ENCODE data around the gene PARD3.
A peak's percentile ranks its signal among the peaks of the same experiment; 100 is the strongest.

PARD3 gene

DNA sequence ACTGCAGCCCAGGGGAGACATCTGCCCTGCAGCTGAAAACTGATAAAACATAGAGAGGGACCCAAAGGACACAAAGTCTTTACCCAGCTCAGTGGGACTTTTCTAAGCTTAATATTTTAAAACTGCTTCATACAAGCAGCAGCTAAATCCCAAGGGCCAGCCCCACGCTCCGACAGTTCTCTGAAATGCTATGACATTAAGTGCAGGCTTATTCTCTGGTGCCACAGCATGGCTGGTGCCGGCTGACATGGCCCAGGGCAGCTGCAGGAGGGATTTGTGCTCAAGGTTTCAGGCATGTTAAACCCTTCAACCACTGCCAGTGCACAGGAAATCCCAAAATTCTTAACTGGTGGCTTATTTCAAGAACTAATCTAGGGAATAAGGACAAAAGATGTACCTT is 170.9 kb downstream of the PARD3 start:
- DNase-seq: no peak

DNA sequence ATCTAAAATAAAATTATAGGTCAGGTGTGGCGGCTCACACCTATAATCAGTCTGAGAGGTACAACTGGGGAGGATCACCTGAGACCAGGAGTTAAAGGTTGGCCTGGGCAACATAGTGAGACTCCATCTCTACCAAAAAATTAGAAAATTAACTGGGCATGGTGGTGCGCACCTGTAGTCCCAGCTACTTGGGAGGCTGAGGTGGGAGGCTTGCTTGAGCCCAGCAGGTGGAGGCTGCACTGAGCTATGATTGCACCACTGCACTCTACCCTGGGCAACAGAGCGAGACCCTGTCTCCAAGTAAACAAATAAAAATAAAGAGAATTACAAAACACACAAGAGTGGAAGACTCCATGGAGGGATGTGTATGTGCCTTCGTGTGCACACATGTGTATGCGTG is 171.5 kb downstream of the PARD3 start:
- DNase-seq: no peak

DNA sequence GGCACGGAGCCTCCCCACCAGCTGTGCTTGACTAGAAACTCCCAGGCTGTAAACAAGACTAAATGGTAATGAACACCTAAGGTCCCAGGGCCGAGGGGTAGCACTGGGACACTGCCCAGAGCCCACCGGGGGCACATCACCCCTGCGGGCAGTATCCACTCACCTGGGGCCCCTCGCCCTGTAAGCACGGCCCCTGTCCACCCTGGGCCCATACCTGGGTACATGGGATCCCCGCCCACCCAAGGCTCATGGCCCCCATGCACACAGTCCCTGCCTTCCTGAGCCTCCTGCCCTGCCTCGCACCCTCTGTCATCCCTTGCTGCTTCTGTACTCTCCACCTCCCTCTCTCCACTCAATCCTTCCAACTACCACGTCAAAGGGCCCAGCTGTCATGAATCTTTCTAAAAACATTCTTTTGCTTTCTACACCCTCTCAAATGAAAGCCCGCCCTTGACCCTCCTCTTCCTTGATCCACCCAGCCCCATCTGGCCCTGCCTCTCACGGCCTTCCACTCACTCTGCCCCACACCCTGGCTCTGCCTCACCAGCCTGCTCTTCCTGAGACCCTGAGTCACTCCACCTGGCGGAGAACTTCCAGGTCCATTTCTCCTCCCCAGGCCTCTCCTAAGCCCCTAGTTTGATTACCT is 173.1 kb downstream of the PARD3 start:
- DNase-seq: no peak

DNA sequence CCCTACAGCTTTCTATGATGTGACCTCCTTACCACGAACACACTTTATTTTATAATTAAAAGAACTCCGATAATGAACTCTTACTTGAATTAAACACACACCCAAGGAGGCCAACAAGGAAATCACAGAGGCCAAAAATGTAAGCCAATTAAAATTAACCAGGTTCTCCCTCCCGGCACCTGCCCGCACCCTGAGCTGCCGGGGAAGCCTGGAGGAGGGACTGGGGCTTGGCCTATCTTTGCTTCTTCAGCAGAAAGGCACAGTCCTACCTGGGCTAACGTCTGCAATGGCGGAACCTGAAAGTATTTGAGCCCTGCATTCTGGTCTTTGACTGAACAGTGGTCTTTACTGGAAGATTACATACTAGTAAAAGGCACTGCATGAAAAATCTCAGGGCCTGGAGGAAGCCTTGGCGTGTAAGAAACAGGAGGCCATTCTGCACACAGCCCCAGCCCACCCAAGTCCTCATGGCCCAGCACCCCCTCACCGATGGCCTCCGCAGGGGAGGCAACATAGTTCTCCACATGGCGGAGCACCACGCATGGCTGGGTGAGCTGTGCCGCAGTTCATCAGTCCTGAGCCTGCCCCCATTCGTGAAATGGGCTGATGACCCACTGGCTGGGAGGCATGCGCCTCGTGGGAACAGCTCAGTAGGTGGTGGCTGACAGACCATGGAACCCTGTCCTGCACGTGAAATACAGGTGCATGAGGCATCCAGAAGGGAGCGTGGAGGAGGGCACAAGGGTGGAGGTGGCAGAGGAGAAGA is 173.8 kb downstream of the PARD3 start:
- DNase-seq: no peak

DNA sequence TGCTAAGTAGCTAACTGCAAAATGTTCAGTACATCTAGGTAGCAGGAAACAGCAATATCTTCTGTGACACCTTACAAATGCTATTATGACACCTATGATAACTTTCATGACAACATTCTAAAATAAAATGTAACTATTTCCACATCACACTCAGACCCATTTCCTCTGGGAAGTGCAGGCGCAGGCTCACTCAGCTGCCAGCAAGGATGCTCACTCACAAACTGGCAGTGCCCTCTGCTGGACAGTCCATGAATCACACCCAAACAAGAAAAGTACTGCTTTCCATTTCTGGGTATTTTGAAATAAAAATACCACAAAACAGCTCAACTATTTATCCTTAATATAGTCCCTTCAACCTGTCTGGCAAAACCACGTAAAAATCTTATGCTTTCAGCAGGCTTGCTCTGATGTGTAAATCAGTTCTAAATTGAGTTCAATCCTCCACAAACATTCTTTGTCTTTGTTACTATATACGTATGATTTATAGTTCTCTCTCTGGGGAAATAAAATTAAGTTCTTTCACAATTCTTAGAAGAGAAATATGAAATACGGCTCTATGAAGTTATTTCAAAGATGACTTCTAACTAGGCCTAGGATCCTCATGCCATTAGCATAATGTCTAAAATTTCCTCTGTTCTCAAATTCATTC is 176.6 kb downstream of the PARD3 start:
- DNase-seq: peak; percentile 56

DNA sequence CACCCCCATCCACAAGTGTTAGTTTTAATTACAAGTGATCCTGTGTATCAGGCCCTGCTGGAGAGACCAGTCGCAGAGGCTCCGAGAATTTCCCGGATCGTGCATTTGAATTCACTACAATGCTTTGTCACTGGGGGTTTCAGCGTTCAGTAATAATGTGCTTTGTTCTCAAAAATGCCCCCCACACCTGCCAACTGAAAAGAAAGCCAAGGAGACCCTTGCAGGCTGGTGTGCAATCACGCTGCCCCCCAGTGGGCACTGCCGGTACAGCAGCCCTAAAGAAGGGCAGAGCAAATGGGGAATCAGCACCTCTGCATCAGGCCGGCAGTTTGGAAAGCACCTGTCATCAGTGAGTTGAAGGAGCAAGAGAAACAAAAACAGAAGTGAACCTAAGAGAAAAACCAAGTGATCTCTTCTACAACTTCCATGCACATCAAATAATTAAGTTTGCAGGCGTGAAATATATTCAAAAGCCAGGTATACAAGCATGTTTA is 177.6 kb downstream of the PARD3 start:
- peak; percentile 40 for DNase-seq

DNA sequence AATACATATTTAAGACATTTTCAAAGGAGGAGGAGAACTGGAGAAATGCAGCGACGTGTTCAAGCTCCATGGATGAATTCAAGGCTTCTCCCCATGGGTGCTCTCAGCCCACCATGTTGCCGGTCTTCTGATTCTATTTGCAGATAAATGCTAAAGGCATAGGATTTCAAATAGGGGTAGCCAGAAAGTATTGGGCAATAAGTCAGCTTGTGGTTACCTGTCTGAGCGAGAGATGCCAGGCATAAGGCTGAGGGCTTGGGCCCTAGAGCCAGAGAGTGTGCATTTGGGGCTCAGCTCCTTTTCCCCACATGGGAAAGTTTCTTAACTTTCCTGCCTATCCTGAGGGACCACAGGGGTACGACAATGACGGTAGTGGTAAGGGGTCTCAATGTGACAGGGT is 180.0 kb downstream of the PARD3 start:
- DNase-seq: no peak

DNA sequence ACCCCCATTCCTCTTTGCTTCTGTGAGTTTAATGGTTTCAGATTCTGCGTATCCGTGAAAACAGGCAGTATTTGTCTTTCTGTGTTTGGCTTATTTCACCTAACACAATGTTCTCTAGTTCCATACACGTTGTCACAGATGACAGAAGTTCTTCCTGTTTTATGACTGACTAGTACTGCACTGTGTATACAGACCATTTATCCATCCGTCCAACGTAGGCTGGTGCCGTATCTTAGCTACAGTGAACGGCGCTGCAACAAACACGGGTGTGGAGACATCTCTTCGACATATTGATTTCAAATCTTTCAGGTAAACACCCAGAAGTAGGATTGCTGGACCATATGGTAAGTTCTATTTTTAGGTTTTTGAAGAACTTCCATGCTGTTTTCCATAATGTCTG is 181.7 kb downstream of the PARD3 start:
- DNase-seq: no peak

DNA sequence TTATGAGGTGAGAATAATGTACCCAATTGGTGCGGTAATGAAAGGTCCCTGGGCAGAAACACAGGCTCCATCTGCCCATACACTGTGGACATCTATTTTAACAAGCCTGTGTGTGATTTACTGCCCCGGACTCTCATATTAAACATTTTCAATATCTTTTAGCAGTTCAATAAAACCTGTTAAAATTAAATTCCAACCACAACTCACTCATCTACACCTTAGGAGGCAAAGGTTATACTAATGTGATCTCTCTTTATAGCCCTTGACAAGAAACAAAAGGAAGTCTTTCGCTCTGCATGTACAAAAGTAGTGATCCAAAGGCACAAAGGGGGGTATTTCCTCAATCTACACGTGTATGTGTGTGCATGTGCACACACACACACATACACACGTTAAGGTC is 186.0 kb downstream of the PARD3 start:
- DNase-seq: no peak

DNA sequence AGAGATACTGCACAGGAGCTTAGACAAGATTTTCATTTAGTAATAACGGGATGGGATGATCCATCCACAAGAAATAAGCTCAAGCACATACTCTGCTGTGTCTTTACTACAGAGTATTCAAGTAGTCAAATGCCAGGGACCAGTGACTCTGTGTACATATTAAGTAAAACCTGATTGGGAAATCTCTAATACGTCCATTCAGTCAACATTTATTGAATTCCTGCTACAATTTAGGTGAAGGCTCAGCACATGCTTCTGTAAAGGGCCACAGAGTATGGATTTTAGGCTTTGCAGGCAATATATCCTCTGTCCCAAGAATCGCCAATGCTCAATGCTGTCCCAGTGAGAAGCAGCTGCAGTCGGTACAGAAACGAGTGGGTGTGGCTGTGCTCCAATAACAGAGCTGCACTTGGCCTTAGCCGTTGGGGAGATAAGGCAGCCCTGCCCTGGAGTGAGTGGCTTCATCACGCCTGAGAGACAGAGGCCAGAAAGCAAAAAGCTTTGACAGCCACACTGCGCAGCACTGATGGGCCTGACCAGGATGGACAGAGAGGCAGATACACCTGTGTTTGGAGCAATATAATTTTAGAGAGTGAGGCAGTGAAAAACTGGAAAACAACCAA is 186.8 kb downstream of the PARD3 start:
- DNase-seq: peak; percentile 2

DNA sequence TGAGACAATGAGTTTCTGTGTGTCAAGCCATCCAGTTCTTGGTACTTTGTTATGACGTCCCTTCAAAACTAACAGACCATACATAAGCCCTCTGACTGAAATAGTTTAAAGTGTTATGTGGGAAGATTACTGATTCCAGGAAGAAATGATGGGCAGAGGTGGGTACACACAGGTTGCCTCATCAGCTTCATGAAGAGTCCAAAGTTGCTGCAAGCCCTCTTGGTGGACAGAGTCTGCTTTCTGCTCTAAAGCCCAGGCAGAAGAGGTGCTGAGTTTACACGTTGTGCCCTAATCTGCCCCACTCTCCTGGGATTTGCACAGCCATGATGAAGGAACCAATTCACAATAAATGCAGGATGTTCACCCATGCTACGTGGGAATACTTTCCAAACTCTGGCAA is 187.4 kb downstream of the PARD3 start:
- DNase-seq: no peak

DNA sequence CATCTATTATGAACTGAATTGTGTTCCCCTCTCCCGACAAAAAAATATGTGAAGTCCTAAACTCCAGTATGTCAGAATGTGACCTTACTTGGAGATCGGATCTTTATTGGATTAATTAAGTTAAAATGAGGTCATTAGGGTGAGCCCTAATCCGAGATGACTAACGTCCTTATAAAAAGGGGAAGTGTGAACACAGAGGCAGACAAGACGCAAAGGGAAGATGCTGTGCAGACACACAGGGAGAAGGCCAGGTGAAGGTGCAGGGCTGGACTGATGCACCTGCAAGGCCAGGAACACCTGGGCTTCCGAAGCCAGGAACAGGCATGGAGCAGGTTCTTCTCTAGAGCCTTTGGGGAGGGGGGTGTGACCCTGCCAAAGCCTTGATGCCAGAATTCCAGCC is 187.8 kb downstream of the PARD3 start:
- no peak for DNase-seq

DNA sequence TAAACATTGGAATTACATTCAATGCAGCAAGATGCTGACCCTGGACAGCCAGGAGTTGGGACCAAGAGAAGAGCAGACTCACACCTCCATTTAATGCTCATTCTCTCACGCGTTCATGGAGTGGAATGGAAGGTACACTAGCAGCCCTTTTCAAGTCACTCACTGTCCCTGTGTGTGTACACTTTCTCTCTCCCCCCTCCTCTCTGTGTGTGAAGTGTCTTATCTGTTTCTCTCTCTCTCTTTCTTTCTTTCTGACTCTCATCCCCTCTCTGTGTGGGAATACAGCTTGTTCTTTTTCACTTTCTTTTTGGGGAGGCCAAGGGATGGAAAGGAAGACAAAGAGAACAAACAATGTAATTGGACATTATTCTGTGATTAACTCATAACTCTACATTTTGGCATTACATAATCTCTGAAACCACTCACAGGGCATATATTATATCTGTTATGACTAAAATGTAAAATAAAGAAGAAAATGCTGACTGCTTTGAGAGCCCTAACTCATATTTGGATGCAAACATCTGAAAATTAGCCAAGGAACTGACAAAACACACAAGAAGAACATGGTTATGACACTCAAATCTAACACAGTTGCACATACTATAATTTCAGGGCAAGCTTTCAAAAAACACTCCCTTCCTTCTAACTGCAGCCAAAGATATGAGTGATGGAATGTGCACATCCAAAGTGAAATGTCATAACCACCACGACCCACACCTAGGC is 188.8 kb downstream of the PARD3 start:
- no peak for DNase-seq

DNA sequence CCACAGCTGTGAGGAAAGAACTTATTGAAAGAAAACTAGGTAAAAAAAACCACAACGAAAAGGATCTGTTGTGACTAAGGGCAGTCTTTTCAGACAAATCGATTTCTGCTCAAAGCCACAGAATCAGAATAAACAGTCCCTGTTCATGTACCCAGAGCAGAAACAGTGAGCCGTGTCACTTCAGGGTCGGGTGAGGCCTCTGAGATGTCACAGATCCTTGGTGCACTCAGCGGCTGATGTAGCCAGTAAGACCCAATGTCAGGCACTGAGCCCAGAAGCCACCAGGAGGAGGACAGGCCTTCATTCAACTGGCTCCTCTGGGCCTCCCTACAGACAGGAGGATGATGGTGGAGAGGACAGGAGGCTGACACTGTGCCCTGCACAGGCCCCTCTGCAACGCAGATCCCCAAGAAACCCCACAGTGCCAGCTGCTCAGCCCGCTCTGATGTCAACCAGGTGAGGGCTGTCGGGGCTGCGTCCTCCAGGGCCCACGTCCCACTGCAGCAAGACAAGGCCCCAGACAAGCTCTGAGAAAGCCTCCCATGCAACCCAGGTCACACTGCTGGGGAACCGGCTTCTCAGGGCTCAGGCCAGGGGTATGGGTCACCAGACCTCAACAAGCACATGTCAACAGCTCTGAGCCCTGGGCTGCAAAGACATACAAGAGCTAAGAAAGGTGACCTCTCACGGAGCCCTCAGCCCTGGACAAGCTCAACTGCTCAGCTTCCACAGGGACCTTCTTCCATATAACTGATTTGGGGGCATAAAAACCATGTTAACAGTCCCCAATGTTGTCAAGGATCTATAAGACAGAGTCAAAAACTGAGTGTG is 190.6 kb downstream of the PARD3 start:
- no peak for DNase-seq

DNA sequence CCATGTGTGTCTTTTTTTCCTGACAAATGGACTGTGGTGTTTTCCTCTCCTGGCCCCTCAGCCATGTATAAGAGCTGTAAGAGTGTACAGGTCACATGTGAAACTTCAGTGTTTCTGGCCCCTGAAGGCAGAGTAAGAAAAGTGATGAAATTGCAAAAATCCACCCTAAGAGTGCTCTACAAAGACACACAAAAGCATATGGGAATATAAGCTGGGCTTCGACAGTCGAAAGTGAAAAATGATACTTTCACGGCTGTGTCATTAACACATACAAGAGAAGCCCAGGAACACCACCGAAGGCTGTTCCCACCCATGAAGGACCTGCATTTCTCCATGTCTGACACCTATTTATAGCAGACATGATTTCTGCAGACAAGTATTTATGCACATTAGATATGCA is 192.2 kb downstream of the PARD3 start:
- no peak for DNase-seq

DNA sequence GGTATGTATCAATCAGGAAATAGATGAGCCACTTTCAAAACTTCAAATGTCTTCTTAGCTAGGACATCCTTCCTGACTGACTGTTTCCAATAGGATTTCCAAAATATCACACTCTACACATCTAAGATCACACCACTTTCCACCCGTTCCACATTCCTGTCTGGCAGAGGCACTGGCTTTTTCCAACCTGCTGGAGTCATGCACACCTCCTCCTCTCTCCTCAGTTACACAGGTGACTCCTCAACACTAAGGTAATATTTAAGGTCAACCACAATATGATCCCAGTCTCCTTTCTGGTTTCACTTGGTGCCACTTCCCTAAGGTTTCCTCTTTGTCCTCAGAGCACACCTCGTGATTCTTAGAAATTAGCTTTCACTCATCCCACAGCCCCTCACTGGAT is 196.5 kb downstream of the PARD3 start:
- DNase-seq: no peak

DNA sequence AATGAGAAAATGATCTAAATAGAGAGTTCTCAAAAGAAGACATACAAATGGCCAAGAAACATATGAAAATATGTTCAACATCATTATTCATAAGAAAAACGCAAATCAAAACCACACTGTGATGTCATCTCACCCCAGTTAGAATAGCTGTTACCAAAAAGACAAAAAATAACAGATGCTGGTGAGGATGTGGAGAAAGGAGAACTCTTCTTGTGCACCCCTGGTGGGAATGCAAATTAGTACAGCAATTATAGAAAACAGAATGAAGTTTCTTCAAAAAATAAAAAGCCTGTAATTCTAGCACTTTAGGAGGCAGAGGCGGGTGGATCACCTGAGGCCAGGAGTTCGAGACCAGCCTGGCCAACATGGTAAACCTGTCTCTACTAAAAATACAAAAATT is 199.3 kb downstream of the PARD3 start:
- no peak for DNase-seq

DNA sequence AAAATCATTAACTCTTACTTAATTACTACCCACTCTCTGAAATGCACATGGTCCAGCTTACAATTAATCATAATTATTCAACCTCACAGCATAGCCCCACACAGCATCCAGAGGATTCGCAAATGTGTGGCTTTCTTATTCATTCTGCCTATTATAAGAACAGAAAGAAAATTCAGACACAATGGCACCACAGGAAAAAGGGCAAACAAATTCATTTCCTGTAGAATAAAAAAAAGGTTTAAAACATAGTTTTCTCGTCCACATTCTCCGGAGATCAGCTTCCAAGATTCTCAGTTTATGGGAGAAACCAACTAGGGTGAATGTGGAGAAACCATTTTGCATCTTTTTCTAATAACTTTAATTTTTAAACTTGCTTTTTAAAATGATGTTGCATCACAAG is 201.6 kb downstream of the PARD3 start:
- no peak for DNase-seq

DNA sequence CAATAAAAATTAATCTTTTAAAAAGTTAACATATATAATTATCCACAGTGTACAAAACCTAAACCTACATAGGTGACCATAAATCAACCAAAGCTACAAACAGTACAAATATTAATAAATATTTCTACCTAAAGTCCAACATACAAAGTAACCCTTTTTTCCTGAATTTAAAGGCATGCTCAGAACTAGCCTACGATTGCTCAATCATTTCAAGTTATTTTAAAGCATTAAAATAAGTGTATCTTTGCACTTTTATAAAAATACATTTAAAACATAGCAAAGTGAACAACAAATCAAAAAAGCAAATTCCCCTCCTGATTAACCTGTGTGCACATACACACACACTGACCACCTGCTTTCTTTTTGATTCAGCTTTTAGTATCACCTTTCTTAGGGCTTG is 202.2 kb downstream of the PARD3 start:
- no peak for DNase-seq

DNA sequence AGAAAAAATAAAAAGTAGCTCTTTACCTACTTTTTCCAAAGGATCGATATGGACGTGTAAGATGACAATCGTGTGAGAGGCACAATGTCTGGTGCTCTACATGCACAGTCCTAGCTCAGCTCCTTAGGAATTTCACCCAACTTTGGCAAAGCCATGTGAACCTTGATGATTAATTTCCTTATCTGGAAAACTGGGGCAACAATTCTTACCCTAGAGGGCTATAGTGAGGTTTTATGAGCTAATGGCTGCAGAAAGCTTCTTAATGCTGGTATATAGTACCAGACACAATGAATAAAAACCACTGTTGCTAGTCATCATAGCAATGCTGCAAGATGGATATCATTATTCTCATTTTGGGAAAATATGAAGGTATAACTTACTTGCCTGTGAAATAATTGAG is 202.7 kb downstream of the PARD3 start:
- DNase-seq: no peak

DNA sequence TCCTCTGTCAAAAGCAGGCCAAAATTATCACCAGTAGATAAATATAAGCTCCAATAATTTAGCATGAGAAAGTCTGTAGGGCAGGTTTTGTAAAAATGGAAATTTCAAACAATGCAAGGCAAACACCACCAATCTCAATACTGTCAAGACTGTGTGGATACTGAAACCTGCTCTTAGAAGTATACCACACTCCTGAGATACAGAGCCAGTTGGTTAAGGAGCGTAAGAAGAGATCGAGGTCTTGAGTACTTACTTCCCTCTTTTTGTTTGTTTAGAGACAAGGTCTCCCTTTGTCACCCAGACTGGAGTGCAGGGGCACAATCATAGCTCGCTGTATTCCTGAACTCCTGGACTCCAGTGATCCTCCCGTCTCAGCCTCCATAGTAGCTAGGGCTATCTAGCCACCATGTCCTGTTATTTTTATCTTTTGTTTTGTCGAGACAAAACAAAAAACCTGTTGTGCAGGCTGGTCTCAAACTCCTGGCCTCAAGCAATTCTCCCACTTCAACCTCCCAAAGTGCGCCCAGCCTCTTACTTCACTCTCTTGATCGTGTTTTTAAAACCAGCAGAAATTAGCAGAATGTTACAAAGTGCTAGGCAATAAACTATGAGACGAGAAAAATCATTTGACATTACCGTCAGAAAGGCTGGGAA is 205.7 kb downstream of the PARD3 start:
- DNase-seq: no peak

DNA sequence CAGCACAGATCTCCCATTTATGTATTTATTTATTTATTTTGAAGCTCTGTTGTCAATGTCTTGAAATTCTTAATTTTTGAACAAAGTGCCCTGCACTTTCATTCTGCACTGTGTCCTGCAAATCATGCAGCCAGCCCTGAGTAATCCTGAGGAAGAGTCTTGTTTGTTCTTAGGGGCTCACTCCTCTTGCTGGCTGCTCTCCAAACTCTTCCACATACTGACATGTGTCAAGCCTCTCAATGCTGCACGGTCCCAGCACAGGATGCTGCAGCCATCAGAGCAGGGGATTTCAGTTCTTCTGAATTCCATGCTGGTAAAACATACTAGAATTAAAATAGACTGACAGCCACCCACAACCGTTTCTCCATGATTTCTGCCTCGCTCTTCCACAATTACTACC is 207.2 kb downstream of the PARD3 start:
- DNase-seq: peak; percentile 18
